AG09309 (cell line): Measurements from ENCODE around the gene ETNK1.
"Not testable (repeated sequence)": the region's sequence is repeated elsewhere in the genome, so short reads cannot be mapped to it uniquely, and the experiment has no call there.

Source experiments
- DNase-seq: peaks from one replicate; pipeline ENCODE4 v3.0.0-alpha.2; 2010; ENCODE audit warnings: low read depth
- H3K4me3 ChIP-seq: 2 replicates; pipeline ENCODE4 v1.5.1; 2011; ENCODE audit warnings: mild to moderate bottlenecking, low read depth, low read length, moderate library complexity; ENCODE audit not compliant: control insufficient read depth
- TF ChIP-seq, protein P1 (sequence below): IDR thresholded peaks from 2 replicates; pipeline ENCODE4 v1.5.1; 2011; ENCODE audit warnings: mild to moderate bottlenecking, low read depth, low read length, inconsistent platforms; ENCODE audit not compliant: insufficient read depth, control insufficient read depth; ENCODE audit errors: missing control alignments

ETNK1 gene

DNA sequence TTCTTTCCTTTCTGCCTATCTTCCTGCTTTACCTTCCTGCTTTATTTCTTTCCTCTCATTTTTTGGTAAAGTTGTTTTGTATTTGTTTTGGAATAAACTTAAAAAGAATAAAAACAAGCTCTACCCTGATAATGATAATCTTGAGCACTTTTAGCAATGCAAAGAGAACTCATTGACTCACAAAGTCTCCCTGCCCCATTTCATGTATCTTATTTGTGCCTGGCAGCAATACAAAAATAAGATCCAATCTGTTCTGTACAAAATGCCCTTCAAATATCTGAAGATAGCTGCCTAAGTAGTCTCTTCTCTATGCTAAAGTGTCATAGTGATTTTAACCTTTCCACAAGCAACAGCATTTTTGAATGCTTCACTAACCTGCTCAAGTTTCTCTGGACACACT, 31.1 kb upstream of the ETNK1 start:
- DNase-seq: no peak
- H3K4me3 ChIP-seq: no peak overlapping the region
- TF ChIP-seq, protein P1, sequence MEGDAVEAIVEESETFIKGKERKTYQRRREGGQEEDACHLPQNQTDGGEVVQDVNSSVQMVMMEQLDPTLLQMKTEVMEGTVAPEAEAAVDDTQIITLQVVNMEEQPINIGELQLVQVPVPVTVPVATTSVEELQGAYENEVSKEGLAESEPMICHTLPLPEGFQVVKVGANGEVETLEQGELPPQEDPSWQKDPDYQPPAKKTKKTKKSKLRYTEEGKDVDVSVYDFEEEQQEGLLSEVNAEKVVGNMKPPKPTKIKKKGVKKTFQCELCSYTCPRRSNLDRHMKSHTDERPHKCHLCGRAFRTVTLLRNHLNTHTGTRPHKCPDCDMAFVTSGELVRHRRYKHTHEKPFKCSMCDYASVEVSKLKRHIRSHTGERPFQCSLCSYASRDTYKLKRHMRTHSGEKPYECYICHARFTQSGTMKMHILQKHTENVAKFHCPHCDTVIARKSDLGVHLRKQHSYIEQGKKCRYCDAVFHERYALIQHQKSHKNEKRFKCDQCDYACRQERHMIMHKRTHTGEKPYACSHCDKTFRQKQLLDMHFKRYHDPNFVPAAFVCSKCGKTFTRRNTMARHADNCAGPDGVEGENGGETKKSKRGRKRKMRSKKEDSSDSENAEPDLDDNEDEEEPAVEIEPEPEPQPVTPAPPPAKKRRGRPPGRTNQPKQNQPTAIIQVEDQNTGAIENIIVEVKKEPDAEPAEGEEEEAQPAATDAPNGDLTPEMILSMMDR: no peak

DNA sequence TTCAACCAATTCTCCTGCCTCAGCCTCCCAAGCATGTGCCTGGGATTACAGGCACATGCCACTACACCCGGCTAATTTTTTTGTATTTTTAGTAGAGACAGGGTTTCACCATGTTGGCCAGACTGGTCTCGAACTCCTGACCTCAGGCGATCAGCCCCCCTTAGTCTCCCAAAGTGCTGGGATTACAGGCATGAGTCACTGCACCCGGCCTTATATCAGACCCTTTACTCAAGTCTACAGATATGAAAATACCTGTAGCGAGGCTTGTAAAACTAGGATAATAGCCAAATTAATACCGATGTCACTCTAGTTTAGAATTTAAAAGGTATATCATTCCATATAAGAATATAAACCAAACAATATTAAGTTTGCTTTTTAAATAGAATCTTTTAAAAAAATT, 27.4 kb upstream of the ETNK1 start:
- H3K4me3 ChIP-seq, DNase-seq: not testable (repeated sequence)

DNA sequence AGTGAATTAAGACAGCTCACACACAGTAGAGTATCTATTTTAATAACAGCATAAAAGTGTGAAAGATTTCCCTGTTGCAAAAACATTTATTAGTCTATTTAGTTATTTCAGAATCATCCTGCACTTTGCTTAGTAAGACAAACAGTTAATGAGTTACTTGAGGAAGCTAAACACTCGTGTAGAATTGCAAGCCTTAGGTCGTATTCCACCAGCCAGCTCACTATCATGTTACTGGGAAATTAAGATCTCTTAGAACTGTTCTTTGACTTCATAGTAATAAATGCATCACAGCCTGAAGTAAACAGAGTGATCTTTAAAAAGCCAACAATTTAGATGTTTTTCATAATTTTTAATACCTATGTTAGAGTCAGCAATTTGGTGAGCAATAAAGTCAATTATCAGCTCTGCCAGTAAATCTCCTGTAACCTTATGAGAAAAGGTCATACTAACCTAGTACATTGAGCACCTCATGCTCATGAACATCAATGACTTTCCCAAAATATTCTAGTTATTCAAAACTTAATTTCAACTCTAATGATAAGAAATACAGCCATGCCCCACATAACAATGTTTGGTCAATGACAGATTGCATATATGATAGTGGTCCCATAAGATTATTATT, 26.7 kb upstream of the ETNK1 start:
- no peak for DNase-seq
- TF ChIP-seq, protein P1: no peak
- no peak overlapping the region for H3K4me3 ChIP-seq

DNA sequence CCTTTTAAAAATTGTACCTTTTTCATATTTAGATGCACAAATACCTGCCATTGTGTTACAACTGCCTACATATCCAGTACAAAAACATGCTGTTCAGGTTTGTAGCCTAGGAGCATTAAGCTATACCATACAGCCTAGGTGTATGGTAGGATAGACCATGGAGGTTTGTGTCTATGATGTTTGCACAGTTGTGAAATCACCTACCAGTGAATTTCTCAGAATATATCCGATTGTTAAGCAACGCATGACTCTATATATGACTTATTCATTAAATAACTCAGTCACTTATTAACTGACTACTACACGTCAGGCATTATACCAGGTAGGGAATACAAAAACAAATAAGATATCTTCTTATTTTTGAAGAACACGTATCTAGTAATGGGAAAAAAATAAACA, 26.2 kb upstream of the ETNK1 start:
- no peak for DNase-seq
- TF ChIP-seq, protein P1: no peak
- H3K4me3 ChIP-seq: no peak overlapping the region

DNA sequence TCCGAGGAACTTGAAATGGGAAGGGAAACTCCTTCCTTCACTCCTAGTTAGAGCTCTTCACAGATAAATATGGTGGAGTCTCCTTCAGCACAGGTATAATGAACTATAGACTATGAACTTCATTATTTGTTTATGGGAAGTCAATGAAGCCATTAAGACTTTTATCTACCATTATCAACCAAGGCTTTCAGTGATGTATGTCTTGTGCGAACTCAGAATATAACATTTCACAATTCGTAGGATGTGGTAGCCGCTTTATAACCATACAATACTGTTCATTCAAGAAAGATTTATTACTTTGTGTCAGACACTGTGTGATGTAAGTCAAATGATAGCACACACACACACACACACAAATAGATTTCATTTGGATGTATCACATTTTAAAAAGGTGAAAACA, 24.8 kb upstream of the ETNK1 start:
- no peak overlapping the region for H3K4me3 ChIP-seq
- no peak for DNase-seq
- TF ChIP-seq, protein P1: no peak

DNA sequence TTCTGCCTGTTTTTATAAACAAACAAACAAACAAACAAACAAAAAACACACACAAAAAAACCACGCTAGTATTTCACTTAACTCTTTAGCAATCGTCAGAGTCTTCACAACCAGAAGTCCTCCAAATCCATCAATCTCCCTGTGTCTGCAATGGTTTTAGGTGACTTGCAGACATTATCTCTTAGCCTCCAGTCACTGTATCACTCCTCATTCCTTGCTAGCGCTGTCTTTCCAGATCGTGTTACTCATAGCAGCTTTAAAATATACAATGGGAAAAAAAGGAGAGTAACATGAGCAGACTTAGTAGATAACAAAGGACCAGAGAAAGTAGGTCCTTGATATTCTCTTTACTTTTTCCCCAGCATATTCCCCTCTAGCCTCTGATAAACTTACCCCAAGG, 15.5 kb upstream of the ETNK1 start:
- no peak for DNase-seq
- TF ChIP-seq, protein P1: no peak
- no peak overlapping the region for H3K4me3 ChIP-seq

DNA sequence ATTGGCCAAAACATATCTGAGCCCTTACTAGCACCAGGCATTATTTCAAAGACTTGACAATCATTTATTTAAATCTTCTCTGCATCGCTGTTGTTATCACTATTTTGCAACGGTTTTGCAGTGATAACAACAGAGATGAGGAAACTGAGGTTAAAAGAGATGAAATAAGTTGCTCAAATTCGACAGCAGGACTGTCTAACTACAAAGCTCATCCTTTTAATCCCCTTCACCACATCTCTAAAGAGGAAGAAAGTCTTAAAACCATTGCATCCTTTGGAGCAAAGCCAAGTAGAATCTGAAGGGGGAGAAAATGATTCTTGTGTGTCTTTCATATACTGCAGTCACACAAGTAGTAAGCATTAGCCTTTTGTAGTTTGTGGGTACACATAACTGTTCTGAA, 14.8 kb upstream of the ETNK1 start:
- DNase-seq: no peak
- TF ChIP-seq, protein P1: no peak
- H3K4me3 ChIP-seq: no peak overlapping the region

DNA sequence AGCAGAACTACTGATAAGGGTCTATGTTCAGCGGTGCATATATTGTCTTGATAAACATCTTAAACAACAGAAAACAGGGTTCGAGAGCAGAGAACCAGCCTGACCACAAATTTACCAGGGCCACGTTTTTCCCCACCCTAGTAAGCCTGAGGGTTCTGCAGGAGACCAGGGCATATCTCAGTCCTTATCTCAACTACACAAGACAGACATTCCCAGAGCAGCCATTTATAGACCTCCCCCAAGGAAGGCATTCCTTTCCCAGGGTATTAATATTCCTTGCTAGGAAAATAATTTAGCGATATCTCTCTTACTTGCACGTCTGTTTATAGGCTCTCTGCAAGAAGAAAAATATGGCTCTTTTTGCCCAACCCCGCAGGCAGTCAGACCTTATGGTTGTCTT, 12.1 kb upstream of the ETNK1 start:
- not testable (repeated sequence) for DNase-seq, H3K4me3 ChIP-seq
